Testis (tissue), 3 donors: ENCODE measurements around the gene DMPK. TPM values are rescaled to one million over a fixed set of nuclear protein-coding genes. Genes with fewer than 3 reads are reported as not detected.

Experiments
- DNase-seq: peaks from one replicate; pipeline ENCODE4 v3.0.0-alpha.2; 2019
- H3K27ac ChIP-seq, 2 donors: fragments of 200-600 bp; sonication (generic); one replicate each; pipeline ENCODE4 v1.5.1; 2019
- H3K27me3 ChIP-seq: fragments of 200-600 bp; sonication (generic); one replicate; pipeline ENCODE4 v1.5.1; 2019
- H3K36me3 ChIP-seq: fragments of 200-600 bp; sonication (generic); one replicate; pipeline ENCODE4 v1.5.1; 2017; ENCODE audit warnings: low read depth; ENCODE audit errors: missing control alignments
- H3K4me1 ChIP-seq: fragments of 200-600 bp; sonication (generic); one replicate; pipeline ENCODE4 v1.5.1; 2019
- H3K4me3 ChIP-seq, 2 donors: fragments of 200-600 bp; sonication (generic); one replicate each; pipeline ENCODE4 v1.5.1; 2017 to 2019
- H3K9me3 ChIP-seq: fragments of 200-600 bp; sonication (generic); one replicate; pipeline ENCODE4 v1.5.1; 2017
- POLR2A ChIP-seq: fragments of 450-650 bp; IDR thresholded peaks from one replicate; pipeline ENCODE4 v1.6.1; 2017; ENCODE audit warnings: antibody characterized with exemption, mild to moderate bottlenecking, moderate library complexity
- WGBS, 2 donors: methylation state at CpG; one replicate each; pipeline ENCODE4 v1.1.5; 2018; 5-methylcytosine and 5-hydroxymethylcytosine counted together
- intact Hi-C: fragments of 100-400 bp; cut with DNase I; formaldehyde crosslinking; loops from one replicate; pipeline ENCODE4 v1.15.1; 2023; ENCODE audit warnings: low total_unique reads
- polyA plus RNA-seq: library from polyadenylated mRNA; stranded (reverse); fragments of 350-450 nt; fragmentation: Illumina TruSeq; extraction: RNeasy Lipid Tissue Mini Kit (QIAGEN cat#74804); gene quantifications from one replicate; pipeline ENCODE4 v1.2.3, GENCODE V29; 2014; ENCODE audit warnings: low read depth, low replicate concordance; ENCODE audit not compliant: insufficient read depth
- total RNA-seq, 2 donors: library from RNA; depleted of rRNA; stranded (reverse); fragments of >200 nt; gene quantifications; one replicate each; pipeline ENCODE4 v1.2.3, GENCODE V29; 2016
- TF ChIP-seq, protein P1 (sequence below), 3 experiments: fragments of 450-650 bp in 2 of 3; fragments of 200-600 bp in 1 of 3; sonication (generic) in 1 of 3; IDR thresholded peaks; one replicate each; pipeline ENCODE4 v1.5.1; 2016 to 2019; ENCODE audit warnings: antibody characterized with exemption in 3 of 3, mild to moderate bottlenecking in 2 of 3, moderate library complexity in 1 of 3

DMPK gene
- total and polyA plus RNA-seq, 3 donors from 2014 or later: 42.6 to 68.8 (median 66.2) TPM

DNA sequence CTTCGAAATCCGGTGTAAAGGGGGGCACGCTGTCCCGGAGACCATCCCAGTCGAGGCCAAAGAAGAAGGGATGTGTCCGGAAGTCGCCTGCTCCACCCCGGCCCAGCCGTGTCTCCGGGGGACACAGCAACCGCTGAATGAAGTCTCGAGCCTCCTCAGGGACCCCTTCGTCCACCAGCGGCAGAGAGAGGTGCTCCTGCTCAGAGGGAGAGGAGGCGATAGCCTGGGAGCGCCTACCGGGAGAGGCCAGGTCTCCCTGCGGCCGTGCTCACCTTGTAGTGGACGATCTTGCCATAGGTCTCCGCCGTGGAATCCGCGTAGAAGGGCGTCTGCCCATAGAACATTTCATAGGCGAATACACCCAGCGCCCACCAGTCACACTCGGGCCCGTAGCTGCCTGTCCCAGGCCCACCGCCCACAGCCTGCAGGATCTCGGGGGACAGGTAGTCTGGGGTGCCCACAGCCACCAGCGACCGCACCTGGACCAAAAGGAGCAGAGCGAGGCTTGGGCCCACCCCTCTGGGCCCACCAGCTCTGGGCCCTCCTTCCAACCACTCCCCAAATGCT lies 4.8 kb downstream of the DMPK start:
- Histone ChIP-seq H3K36me3 (no peaks in the 10 kb centered on the region), H3K27me3 (no peaks in the 10 kb centered on the region), H3K27ac (no peak overlapping the region), H3K4me1 (peaks cover 18% of the 10 kb centered on the region), H3K4me3 (no peak overlapping the region), H3K9me3 (no peaks in the 10 kb centered on the region)
- TF ChIP-seq, protein P1, sequence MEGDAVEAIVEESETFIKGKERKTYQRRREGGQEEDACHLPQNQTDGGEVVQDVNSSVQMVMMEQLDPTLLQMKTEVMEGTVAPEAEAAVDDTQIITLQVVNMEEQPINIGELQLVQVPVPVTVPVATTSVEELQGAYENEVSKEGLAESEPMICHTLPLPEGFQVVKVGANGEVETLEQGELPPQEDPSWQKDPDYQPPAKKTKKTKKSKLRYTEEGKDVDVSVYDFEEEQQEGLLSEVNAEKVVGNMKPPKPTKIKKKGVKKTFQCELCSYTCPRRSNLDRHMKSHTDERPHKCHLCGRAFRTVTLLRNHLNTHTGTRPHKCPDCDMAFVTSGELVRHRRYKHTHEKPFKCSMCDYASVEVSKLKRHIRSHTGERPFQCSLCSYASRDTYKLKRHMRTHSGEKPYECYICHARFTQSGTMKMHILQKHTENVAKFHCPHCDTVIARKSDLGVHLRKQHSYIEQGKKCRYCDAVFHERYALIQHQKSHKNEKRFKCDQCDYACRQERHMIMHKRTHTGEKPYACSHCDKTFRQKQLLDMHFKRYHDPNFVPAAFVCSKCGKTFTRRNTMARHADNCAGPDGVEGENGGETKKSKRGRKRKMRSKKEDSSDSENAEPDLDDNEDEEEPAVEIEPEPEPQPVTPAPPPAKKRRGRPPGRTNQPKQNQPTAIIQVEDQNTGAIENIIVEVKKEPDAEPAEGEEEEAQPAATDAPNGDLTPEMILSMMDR (IDR thresholded peaks at IDR 0.05): no peak
- TF ChIP-seq POLR2A: no peak
- intact Hi-C loops: loop anchor here (10.0 kb wide), 1 partner anchor 107 kb away; the partner anchor contains the start of gene IRF2BP1
- 96 to 97% methylated on average over 27 to 34 of the region's 34 CpGs for WGBS, 2 donors
- DNase-seq: no peak

DNA sequence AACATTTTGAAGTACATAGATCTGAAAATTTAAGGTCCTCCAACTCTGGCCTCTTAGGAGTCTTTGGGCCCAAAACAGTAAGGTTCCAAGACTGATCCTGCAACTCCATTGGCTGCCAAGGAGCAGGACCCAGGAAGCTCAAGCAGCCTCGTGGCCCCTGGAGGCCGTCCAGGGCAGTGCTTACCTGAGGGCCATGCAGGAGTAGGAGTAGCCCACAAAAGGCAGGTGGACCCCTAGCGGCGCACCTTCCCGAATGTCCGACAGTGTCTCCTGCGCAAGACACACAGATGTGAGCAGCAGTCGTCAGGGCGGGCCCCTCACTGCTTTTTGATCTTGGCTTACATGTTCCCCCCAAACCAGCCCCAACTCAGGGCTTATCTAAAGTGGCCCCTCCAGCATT lies 7.5 kb downstream of the DMPK start:
- Histone ChIP-seq H3K4me1 (peaks cover 12% of the 10 kb centered on the region), H3K27ac (no peak overlapping the region), H3K4me3 (no peak overlapping the region), H3K9me3 (no peaks in the 10 kb centered on the region), H3K27me3 (no peaks in the 10 kb centered on the region), H3K36me3 (no peaks in the 10 kb centered on the region)
- WGBS, 2 donors: 85 to 90% methylated on average over 9 of the region's 9 CpGs
- no peak for DNase-seq
- intact Hi-C loops: loop anchor here (10.0 kb wide), 1 partner anchor 110 kb away; the partner anchor contains the start of gene IRF2BP1
- TF ChIP-seq, protein P1 (IDR thresholded peaks at IDR 0.05): no peak
- no peak for TF ChIP-seq POLR2A

DNA sequence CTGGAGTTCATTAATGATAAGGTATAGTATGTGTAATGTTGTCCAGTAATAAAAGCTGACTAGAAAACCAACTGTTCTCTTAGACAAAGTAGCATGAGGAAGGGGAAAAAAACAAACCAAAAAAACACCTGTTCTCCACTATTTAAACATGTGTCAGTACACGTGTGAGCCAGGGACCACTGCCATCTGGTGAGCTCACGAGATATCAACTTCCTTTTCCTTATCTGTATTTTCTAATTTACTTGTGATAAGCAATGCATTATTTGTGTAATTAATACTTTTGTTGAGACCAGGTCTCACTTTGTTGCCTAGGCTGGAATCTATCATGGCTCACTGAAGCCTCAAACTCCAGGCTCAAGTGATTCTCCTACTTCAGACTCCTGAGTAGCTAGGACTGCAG lies 8.9 kb downstream of the DMPK start:
- H3K4me1 ChIP-seq: peaks cover 9% of the 10 kb centered on the region
- no peaks in the 10 kb centered on the region for H3K9me3 ChIP-seq
- H3K4me3 ChIP-seq: no peak overlapping the region
- no peaks in the 10 kb centered on the region for H3K27me3 ChIP-seq
- WGBS, 2 donors: 59 to 60% methylated on average over 2 of the region's 2 CpGs
- intact Hi-C loops: loop anchor here (10.0 kb wide), 1 partner anchor 111 kb away; the partner anchor contains the start of gene IRF2BP1
- TF ChIP-seq POLR2A: no peak
- no peaks in the 10 kb centered on the region for H3K36me3 ChIP-seq
- DNase-seq: no peak
- no peak overlapping the region for H3K27ac ChIP-seq

DNA sequence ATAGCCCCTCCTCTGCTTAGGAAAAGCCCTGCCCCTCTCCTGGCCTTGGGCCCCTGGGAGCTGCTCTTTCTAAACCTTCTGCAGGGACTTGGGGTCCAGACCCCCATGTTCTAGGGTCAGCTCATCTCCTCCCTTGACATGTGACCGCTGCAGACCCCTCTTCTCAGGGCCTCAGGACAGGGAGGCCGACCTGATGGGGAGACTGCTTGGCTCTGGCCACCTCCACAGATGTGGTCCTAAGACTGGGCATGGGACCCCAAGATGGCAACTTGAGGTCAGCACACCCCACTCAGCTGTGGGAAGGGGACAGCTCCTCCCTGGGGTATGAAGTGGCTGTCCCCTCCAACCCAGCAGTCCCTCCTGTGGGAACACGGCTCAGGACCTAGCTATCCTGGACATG lies 9.4 kb downstream of the DMPK start:
- Histone ChIP-seq H3K9me3 (no peaks in the 10 kb centered on the region), H3K4me3 (no peak overlapping the region), H3K36me3 (no peaks in the 10 kb centered on the region), H3K27me3 (no peaks in the 10 kb centered on the region), H3K4me1 (peaks cover 9% of the 10 kb centered on the region), H3K27ac (no peak overlapping the region)
- DNase-seq: no peak
- TF ChIP-seq, protein P1 (IDR thresholded peaks at IDR 0.05): no peak
- TF ChIP-seq POLR2A: no peak
- intact Hi-C loops: loop anchor here (10.0 kb wide), 1 partner anchor 112 kb away; the partner anchor contains the start of gene IRF2BP1
- WGBS, 2 donors: 94 to 100% methylated on average over 2 to 3 of the region's 3 CpGs

DNA sequence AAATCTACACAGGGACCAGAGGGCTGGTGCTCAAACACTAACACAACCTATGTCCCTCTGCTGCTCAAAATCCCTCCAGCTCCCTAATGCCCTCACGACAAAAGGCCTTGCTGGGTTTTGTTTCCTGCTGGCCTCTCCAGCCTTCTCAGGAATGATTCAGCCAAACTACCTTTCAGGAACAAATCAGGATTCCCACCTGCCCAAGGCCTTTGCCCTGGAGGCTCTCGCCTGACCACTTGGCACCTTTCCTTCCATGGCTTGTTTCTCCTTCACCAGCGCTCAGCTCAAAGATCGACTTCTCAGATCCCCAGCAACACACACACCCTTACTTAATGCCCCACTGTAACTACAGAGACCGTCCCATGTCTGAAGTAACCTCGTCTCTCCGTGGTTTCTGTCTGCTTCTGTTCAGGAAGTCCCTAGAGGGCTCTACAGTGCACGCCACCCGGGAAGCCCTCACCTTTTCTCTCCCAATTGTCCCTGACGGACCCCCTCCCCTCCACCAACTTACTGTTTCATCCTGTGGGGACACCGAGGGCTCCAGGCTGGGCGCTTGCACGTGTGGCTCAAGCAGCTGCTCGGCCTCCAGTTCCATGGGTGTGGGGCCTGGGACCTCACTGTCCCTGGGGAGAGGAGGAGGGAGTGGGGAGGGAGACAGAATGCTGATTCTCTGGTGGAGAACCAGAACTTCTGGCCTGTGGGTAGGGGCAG lies 10.0 kb downstream of the DMPK start:
- Histone ChIP-seq H3K4me1 (peaks cover 9% of the 10 kb centered on the region), H3K9me3 (no peaks in the 10 kb centered on the region), H3K27ac (no peak overlapping the region), H3K4me3 (no peak overlapping the region), H3K36me3 (no peaks in the 10 kb centered on the region), H3K27me3 (no peaks in the 10 kb centered on the region)
- intact Hi-C loops: loop anchor here (10.0 kb wide), 1 partner anchor 113 kb away; the partner anchor contains the start of gene IRF2BP1
- TF ChIP-seq, protein P1 (IDR thresholded peaks at IDR 0.05): no peak
- no peak for TF ChIP-seq POLR2A
- 83 to 84% methylated on average over 14 of the region's 14 CpGs for WGBS, 2 donors
- DNase-seq: no peak
